Nephron progenitor cell (in vitro differentiated cells): ENCODE results near the gene C5AR1.

Experiments
- DNase-seq: peaks from one replicate; pipeline ENCODE4 v3.0.0; 2021
- H3K27ac Mint-ChIP-seq: 2 replicates; pipeline ENCODE4 v1.8.0; 2021; ENCODE audit warnings: mild to moderate bottlenecking, moderate library complexity, mixed read lengths
- H3K27me3 Mint-ChIP-seq: 2 replicates; pipeline ENCODE4 v1.8.0; 2021; ENCODE audit warnings: mild to moderate bottlenecking, low read depth, mixed read lengths; ENCODE audit not compliant: poor library complexity
- H3K36me3 Mint-ChIP-seq: 2 replicates; pipeline ENCODE4 v1.8.0; 2021; ENCODE audit warnings: low read depth, mixed read lengths
- H3K4me1 Mint-ChIP-seq: 2 replicates; pipeline ENCODE4 v1.8.0; 2021; ENCODE audit warnings: mixed read lengths
- H3K4me3 Mint-ChIP-seq: 2 replicates; pipeline ENCODE4 v1.8.0; 2021; ENCODE audit warnings: mild to moderate bottlenecking, moderate library complexity, mixed read lengths
- H3K9me3 Mint-ChIP-seq: 2 replicates; pipeline ENCODE4 v1.8.0; 2021; ENCODE audit warnings: mild to moderate bottlenecking, moderate library complexity, mixed read lengths
- CTCF ChIP-seq: fragments of 200-600 bp; sonication (generic); IDR thresholded peaks from 2 replicates; pipeline ENCODE4 v1.5.0; 2021; ENCODE audit warnings: antibody characterized with exemption

C5AR1 gene

GRCh38 chr19:47303966-47304365 lies 5.7 kb upstream of the C5AR1 start:
- Mint-ChIP-seq H3K9me3 (no peaks in the 10 kb centered on the region), H3K36me3 (no peaks in the 10 kb centered on the region), H3K27ac (no peak overlapping the region), H3K4me1 (no peaks in the 10 kb centered on the region), H3K4me3 (no peak overlapping the region), H3K27me3 (peaks cover 25% of the 10 kb centered on the region)
- TF ChIP-seq CTCF = no peak
- DNase-seq = no peak

- H3K9me3 Mint-ChIP-seq = no peaks in the 10 kb centered on the region
- H3K4me1 Mint-ChIP-seq = no peaks in the 10 kb centered on the region
- peak; percentile 90 for TF ChIP-seq CTCF
- H3K4me3 Mint-ChIP-seq = no peak overlapping the region
- no peak overlapping the region for H3K27ac Mint-ChIP-seq
- DNase-seq = peak; percentile 85
- H3K36me3 Mint-ChIP-seq = no peaks in the 10 kb centered on the region
- H3K27me3 Mint-ChIP-seq = peaks cover 36% of the 10 kb centered on the region
Measured at GRCh38 chr19:47305309-47305751, 4.3 kb upstream of the C5AR1 start.

- no peak overlapping the region for H3K4me3 Mint-ChIP-seq
- no peaks in the 10 kb centered on the region for H3K4me1 Mint-ChIP-seq
- H3K9me3 Mint-ChIP-seq = no peaks in the 10 kb centered on the region
- no peak overlapping the region for H3K27ac Mint-ChIP-seq
- no peaks in the 10 kb centered on the region for H3K36me3 Mint-ChIP-seq
- H3K27me3 Mint-ChIP-seq = peaks cover 44% of the 10 kb centered on the region
- DNase-seq = no peak
- no peak for TF ChIP-seq CTCF
Measured at GRCh38 chr19:47306303-47306702, 3.4 kb upstream of the C5AR1 start.

- Mint-ChIP-seq H3K4me3 (no peak overlapping the region), H3K4me1 (no peaks in the 10 kb centered on the region), H3K27me3 (peaks cover 59% of the 10 kb centered on the region), H3K27ac (no peak overlapping the region), H3K9me3 (no peaks in the 10 kb centered on the region), H3K36me3 (no peaks in the 10 kb centered on the region)
- TF ChIP-seq CTCF = no peak
- no peak for DNase-seq
Measured at GRCh38 chr19:47309038-47309437, 623 bp upstream of the C5AR1 start.

GRCh38 chr19:47310323-47310722 lies 662 bp downstream of the C5AR1 start:
- Mint-ChIP-seq H3K27me3 (peaks cover 60% of the 10 kb centered on the region), H3K4me1 (no peaks in the 10 kb centered on the region), H3K27ac (no peak overlapping the region), H3K4me3 (no peak overlapping the region), H3K9me3 (no peaks in the 10 kb centered on the region), H3K36me3 (no peaks in the 10 kb centered on the region)
- TF ChIP-seq CTCF = no peak
- DNase-seq = no peak

- no peaks in the 10 kb centered on the region for H3K36me3 Mint-ChIP-seq
- no peak overlapping the region for H3K4me3 Mint-ChIP-seq
- TF ChIP-seq CTCF = no peak
- H3K27me3 Mint-ChIP-seq = peaks cover 63% of the 10 kb centered on the region
- no peak for DNase-seq
- no peak overlapping the region for H3K27ac Mint-ChIP-seq
- H3K9me3 Mint-ChIP-seq = no peaks in the 10 kb centered on the region
- H3K4me1 Mint-ChIP-seq = no peaks in the 10 kb centered on the region
Measured at GRCh38 chr19:47310819-47311218, 1.2 kb downstream of the C5AR1 start.
